NOMO-1 treated with dmso at 0.1 percent for 144 hours (cell line): ENCODE results near the gene OR52A5.

ENCODE experiments used
- DNase-seq: peaks from one replicate; lab custom pipeline; 2025; ENCODE audit not compliant: unreplicated experiment; lab: John Stamatoyannopoulos, UW

OR52A5 gene

DNA sequence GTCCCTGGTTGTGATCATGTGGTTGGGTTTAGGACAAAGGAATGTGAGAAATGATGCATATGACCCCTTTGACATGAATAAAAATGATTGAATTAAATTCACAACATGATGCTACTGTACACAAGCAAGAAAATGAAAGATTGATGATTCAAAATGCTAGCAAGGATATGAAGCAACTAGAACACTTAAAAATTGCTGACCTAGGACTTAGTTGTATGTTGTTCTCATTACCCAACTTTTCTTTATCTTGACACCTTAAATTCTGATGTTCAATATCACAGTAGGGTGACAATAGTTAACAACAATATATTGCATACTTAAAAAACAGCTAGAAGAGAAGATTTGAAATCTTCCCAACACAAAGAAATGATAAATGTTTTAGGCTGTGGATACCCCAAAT lies 20.6 kb downstream of the OR52A5 start:
- DNase-seq: no peak

DNA sequence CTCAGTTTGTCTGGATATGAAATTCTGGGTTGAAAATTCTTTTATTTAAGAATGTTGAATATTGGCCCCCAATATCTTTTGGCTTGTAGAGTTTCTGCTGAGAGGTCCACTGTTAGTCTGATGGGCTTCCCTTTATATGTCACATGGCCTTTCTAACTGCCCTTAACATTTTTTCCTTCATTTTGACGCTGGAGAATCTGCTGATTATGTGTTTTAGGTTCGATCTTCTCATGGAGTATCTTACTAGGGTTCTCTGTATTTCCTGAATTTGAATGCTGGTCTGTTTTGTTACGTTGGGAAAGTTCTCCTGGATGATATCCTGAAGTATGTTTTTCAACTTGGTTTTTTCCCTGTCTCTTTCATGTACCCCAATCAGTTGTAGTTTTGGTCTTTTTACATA lies 22.8 kb downstream of the OR52A5 start:
- no peak for DNase-seq

DNA sequence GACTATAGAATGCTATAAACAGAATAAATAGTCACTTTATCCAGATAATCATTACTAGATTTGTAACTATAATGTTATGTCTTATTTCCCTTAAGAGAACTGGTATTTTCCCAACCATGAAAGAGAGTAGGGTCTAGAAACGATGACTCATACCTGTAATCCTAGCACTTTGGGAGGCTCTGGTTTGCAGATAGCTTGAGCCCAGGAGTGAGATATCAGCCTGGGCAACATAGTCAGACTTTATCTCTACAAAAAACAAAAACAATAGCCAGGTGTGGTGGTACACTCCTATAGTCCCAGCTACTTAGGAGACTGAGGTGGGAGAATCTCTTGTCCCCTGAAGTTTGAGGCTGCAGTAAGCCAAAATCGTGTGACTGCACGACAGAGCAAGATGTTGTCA lies 30.9 kb downstream of the OR52A5 start:
- no peak for DNase-seq

DNA sequence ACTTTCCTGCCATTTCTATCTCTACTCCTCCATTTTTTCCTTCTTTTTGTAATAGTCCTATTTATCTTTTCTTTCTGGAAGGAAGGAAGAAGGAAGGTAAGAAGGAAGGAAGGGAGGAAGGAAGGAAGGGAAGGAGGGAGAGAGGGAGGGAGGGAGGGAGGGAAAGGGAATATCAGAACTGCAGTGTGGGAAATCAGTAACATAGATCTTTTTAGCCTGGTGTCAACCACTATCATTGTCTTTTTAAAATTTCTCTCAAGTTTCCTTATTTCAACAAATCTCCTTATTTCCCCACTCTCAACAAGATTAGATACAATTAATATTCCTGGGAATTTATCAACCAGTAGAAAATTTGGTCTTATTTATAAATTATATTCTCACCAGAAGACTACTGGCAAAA lies 35.1 kb downstream of the OR52A5 start:
- no peak for DNase-seq

DNA sequence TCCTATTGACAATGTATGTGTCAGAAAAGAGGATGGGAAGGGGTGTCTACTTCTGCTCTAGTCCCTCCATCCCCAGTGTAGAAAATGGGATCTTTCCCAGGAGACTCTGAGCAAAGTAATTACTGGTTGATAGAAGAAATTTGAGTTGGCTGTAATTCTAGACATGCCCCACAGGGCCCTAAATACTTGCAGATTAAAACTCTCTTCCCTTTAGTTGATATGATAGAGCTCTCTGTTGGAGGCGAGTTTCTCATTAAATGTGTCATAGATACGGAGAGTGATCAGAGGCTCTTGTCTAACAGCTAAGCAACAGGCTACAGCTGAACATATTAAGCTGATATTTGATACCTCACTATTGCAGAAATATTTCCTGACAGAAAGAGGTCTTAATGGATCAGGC lies 35.9 kb downstream of the OR52A5 start:
- no peak for DNase-seq

DNA sequence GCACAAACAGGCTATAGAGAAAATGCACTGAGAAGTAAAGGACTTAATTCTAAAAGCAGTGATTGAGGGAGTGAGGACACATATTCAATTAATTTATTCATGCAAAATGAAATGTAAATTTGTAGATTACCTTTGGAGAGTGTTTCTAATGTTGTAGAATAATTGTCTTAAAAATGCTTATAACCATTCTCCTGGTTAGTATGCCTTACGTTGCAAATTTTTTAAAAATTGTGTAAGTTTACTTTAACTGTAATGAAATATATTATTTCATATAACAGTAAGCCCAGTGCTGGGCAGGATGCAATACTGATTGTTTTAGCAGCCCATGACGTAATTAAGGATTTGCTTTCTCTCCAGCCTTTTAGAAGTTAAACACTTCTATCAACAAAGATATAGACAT lies 42.1 kb downstream of the OR52A5 start:
- no peak for DNase-seq

DNA sequence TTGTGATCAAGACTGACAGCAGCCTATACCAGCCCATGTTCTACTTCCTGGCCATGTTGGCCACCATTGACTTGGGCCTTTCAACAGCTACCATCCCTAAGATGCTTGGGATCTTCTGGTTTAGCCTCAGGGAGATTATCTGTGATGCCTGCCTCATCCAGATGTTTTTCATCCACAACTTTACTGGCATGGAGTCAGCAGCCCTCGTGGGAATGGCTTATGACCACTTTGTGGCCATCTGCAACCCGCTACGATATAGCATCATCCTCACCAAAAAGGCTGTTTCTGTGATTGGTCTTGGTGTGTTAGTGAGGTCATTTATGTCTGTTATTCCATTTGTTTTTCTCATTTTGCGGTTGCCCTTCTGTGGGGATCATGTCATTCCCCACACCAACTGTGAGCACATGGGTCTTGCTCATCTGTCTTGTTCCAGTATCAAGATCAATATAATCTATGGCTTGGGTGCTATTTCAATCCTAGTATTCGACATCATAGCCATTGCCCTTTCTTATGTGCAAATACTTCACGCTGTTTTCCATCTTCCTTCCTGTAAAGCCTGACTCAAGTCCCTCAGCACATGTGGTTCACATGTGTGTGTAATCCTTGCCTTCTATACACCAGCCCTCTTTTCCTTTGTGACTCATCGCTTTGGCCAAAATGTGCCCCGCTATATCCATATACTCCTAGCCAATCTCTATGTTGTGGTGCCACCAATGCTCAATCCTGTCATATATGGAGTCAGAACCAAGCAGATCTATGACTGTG lies 45.2 kb downstream of the OR52A5 start:
- DNase-seq: no peak

DNA sequence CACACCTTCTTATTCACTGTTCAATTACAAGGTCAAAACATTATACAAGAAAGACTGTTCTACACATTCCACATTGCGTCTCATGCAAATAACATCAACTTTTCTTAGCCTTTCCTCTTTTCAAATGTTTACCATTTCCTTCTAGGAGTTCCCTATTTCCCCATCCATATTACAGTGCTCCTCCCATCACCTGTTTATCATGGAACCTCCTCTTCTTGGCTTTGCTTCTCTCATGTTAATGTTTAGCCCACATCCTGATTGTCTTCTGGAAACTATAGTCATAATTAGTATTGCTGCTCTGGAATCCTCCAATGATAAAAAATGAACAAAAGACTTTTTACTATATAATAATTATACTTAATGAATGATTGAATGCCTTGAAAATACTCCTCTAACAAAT lies 47.5 kb downstream of the OR52A5 start:
- DNase-seq: no peak

DNA sequence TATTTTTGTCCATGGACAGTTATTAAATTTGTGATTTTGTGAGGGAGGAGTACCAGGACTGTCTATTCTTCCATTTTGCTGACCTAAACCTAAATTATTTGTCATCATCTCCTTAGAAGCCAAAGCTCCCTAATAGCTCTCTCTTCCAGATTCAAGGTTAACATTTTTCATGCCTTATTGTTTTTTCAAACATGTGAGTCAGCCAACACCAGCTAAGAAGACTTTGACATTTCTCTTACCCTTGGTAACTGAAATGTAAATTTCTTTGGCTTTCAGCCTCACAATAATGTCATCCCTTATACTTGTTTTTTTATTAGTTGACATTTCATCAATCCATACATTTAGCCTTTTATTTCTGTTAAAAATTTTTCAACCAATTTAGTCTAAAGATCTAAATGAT lies 49.6 kb downstream of the OR52A5 start:
- no peak for DNase-seq

DNA sequence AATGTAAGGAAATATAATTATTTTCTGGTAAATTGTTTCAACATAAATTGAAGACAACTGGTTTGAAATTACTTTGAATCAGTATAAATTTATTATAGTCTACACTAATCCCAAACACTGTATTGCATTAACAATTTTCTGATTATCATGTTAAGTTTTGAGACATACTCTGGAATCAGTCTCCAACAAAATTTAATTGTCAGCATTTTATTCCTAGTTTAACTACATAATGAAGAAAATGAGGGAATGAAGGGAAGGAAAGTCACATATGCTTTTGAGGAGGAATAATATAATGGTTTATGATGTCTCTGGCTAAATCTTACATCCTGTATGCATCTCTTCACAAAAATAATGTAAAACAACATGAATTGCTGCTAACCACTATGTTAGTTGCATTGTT lies 54.6 kb downstream of the OR52A5 start:
- no peak for DNase-seq

DNA sequence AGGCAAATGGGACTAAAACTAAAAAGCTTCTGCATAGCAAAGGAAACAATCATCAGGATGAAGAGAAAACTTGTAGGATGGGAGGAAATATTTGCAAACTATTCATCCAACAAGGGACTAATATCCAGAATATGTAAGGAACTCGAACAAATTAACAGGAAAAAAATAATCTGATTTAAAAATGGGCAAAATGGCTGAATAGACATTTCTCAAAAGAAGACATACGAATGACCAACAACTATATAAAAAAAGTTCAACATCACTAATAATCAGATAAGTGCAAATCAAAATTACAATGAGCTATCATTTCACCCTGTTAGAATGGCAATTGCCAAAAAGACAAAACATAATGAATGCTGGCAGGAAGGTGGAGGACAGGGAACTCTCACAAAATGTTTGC lies 56.8 kb downstream of the OR52A5 start:
- DNase-seq: no peak
